Measurements from ENCODE around the gene LYZ. TPM values are rescaled to one million over a fixed set of nuclear protein-coding genes. Genes with fewer than 3 reads are reported as not detected.

LYZ gene
- total RNA-seq, 1 donor from 2014 or later = 28.5 TPM

DNA sequence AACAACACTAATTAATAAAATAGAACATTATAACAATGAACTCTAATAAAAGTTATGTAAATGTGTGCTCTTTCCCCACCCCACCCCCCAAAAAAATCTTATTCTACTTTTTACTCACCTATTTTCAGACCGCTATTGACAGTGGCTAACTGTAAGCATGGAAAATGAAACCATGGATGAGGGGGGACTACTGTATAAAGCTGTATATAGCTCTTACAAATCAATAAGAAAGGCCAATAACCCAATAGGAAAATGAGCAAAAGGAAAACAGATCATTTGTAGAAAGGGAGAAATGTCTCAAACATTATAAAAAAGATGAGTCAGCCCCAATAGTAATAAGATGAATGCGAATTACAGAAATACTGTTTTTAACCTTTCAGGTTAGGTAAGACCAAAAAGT, 38.7 kb downstream of the LYZ start:
- no peak for DNase-seq (ENCODE audit: low spot score)

DNA sequence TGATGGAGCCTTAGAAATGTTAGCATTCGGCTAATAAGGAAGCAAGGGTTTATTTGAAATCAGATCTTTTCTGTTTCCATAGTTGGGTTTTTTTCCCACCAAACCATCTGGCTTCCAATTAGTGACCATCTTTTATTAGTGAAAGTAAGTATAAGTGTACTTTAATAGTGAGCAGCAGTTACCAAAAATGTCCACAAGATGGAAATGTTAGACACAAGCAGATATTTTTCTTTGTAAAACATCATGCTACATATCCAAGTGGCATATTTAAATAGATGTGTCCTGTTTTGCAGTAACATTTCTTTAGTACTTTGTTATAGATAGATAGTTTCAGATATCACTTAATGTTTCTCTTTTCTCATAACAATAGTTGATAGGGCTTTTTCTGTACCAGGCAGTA, 40.2 kb downstream of the LYZ start:
- no peak for DNase-seq (ENCODE audit: low spot score)

DNA sequence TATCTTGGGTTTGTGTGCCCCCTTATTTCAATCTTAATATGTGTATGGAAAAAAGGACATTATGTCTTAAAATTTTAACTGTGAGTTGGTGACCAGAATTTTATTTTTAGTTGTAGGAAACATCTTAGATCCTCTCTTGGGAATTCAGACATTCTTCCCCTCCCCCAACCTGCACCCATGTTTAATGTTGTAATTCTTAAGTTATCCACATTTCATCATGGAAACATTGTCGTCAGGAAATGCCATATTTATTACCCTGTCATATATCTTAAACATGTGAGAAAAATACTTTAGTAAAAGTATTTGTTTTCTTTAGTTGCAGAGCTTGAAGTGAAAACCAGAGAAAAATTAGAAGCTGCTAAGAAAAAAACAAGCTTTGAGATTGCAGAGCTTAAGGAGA, 41.6 kb downstream of the LYZ start:
- DNase-seq (ENCODE audit: low spot score) = no peak

DNA sequence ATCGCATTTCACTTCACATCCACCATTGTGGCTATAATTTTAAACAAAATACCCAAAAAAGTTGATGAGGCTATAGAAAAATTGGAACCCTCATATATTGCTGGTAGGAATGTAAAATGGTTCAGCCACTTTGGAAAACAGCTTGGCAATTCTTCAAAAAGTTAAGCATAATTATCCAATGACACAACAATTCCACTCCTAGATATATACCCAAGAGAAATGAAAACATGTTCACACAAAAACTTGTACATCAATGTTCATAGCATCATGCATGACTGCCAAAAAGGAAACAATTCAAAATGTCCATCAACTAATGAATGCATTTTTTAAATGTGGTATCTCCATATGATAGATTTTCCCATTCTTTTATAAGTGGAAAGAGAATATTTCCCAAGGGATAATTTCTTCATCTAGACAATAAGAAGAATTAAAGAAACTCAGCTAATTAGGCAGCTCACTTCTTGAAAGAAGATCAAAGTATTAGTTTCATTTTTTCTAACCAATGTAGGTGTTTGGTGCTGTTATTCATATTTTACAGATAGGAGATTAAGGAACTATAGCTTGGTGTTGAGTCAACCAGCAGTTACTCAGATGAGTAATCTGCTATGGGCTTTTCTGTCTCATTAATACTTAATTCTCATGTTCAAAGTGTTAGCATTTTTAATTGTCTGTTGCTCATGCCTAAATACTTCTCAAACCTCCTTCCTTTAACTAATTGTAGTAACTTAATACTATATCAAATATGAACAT, 44.2 kb downstream of the LYZ start:
- no peak for DNase-seq (ENCODE audit: low spot score)

DNA sequence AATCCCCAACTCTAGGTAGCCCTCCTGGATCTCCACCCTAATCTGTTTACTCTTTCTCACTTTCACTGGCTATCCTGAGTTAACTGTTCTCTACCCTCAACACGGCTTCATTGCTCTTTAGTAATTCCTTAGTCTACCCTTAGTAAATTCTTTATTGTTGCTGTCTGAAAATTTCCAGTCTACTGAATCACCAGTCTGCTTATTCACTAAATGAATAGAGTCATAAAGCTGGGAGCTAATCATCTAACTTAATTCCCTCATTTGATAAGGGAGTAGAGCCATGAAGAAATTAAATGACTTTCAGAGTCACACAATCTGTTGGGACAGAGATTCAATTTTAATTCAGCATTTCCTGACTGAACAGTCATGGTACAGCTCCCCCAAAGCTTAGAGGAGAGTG, 47.9 kb downstream of the LYZ start:
- DNase-seq (ENCODE audit: low spot score) = no peak

DNA sequence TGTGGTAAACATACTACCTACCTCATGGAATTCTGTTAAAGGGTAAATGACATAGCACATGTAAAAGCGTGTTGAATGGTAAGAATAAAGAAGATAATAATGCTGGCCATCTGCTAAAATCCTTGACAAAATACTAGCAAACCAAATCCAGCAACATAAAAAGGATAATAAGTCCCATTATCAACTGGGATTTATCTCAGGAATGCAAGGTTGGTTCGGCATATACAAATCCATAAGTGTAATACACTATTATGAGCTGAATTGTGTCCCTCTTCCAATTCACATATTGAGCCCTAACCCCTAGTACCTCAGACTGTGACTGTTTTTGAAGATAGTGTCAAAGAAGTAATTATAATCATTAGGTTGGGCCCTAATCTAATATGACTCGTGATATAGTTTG, 48.8 kb downstream of the LYZ start:
- DNase-seq (ENCODE audit: low spot score) = no peak

DNA sequence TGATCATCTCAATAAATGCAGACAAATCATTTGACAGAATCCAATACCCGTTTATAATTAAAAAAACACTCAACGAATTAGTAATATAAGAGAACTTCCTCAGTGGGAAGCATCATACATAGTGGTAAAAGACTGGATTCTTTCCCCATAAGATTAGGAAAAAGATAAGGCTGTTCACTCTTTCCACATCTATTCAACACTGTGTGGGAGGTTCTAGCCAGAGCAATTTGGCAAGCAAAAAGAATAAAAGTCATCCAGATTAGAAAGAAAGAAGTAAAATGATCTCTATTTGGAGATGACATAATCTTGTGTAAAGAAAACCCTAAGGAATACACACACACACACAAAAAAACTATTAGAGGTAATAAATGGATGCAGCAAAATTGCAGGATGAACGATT, 49.8 kb downstream of the LYZ start:
- DNase-seq (ENCODE audit: low spot score) = no peak

DNA sequence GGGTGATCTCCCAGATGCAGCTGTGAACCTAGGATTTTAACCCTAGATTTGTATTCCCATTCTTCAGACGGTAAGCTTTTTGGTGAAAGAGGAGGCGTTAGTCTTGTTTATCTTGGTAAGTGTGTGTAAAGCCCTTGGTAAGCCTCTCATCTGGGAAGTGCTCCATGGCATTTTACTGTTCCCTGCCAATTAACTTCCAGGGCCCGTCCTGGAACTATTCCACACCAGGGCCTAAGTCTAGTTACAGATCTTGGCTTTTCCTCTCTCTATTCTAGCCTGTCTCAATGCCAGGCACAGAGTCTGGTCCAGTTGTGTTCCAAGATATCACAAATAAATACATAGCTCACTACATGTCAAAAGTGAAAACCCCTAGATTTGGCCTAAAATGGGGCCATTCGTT, 53.8 kb downstream of the LYZ start:
- DNase-seq (ENCODE audit: low spot score) = no peak

Other genes with a start within 250 kb of the LYZ start
- 94.0 TPM for gene CPSF6, start 108.8 kb upstream of the LYZ start, total RNA-seq
- gene YEATS4, start 11.4 kb downstream of the LYZ start, total RNA-seq = 12.5 TPM
- 38.2 TPM for gene FRS2, start 122.0 kb downstream of the LYZ start, total RNA-seq
- 132 TPM for gene CCT2, start 237.1 kb downstream of the LYZ start, total RNA-seq